Mononuclear cell (primary cell): ENCODE data around the gene HNRNPLL. TPM values are rescaled to one million over a fixed set of nuclear protein-coding genes. Genes with fewer than 3 reads are reported as not detected.
"Not testable (repeated sequence)": the region's sequence is repeated elsewhere in the genome, so short reads cannot be mapped to it uniquely, and the experiment has no call there.

ENCODE experiments used
- H3K27me3 ChIP-seq: 2 replicates; pipeline ENCODE4 v1.6.0; 2011; ENCODE audit warnings: low read length, control low read depth; ENCODE audit not compliant: insufficient read depth
- H3K4me1 ChIP-seq: 2 replicates; pipeline ENCODE4 v1.5.1; 2011; ENCODE audit warnings: mild to moderate bottlenecking, low read length, control low read depth; ENCODE audit not compliant: insufficient read depth
- H3K4me3 ChIP-seq: 2 replicates; pipeline ENCODE4 v1.5.1; 2011; ENCODE audit warnings: mild to moderate bottlenecking, low read length, moderate library complexity
- H3K9me3 ChIP-seq: 2 replicates; pipeline ENCODE4 v1.5.1; 2011; ENCODE audit warnings: low read depth, mild to moderate bottlenecking, control low read depth, low read length
- total RNA-seq: library from RNA; depleted of rRNA; stranded (reverse); fragments of >200 nt; gene quantifications from one replicate; pipeline ENCODE4 v1.2.3, GENCODE V29; 2012

The HNRNPLL gene
- total RNA-seq, 1 donor: 34.8 TPM

GRCh38 chr2:38629684-38630083, 27.0 kb upstream of the HNRNPLL start:
- H3K9me3 ChIP-seq: no peaks in the 10 kb centered on the region
- peaks cover 16% of the 10 kb centered on the region for H3K4me1 ChIP-seq
- H3K4me3 ChIP-seq: no peak overlapping the region
- no peaks in the 10 kb centered on the region for H3K27me3 ChIP-seq

GRCh38 chr2:38627391-38627790, 24.7 kb upstream of the HNRNPLL start:
- H3K4me1 ChIP-seq: peaks cover 18% of the 10 kb centered on the region

GRCh38 chr2:38626326-38627035, 23.8 kb upstream of the HNRNPLL start:
- Histone ChIP-seq H3K27me3 (no peaks in the 10 kb centered on the region), H3K4me1 (peaks cover 25% of the 10 kb centered on the region), H3K9me3 (no peaks in the 10 kb centered on the region), H3K4me3 (no peak overlapping the region)

More at GRCh38 chr2:38627391-38627790, 24.7 kb upstream of the HNRNPLL start:
- H3K4me3 ChIP-seq: no peak overlapping the region
- H3K9me3 ChIP-seq: no peaks in the 10 kb centered on the region
- H3K27me3 ChIP-seq: no peaks in the 10 kb centered on the region

GRCh38 chr2:38622210-38622609, 19.5 kb upstream of the HNRNPLL start:
- peaks cover 53% of the 10 kb centered on the region for H3K4me1 ChIP-seq
- no peaks in the 10 kb centered on the region for H3K27me3 ChIP-seq
- H3K4me3 ChIP-seq: no peak overlapping the region
- no peaks in the 10 kb centered on the region for H3K9me3 ChIP-seq

- no peaks in the 10 kb centered on the region for H3K9me3 ChIP-seq
- no peak overlapping the region for H3K4me3 ChIP-seq
- H3K4me1 ChIP-seq: peaks cover 44% of the 10 kb centered on the region
- H3K27me3 ChIP-seq: no peaks in the 10 kb centered on the region
Measured at GRCh38 chr2:38621018-38621417, 18.3 kb upstream of the HNRNPLL start.

- Histone ChIP-seq H3K27me3 (no peaks in the 10 kb centered on the region), H3K4me1 (peaks cover 43% of the 10 kb centered on the region), H3K4me3 (no peak overlapping the region), H3K9me3 (no peaks in the 10 kb centered on the region)
Measured at GRCh38 chr2:38620282-38620977, 17.7 kb upstream of the HNRNPLL start.

- H3K27me3 ChIP-seq: no peaks in the 10 kb centered on the region
- H3K9me3 ChIP-seq: no peaks in the 10 kb centered on the region
- no peak overlapping the region for H3K4me3 ChIP-seq
- H3K4me1 ChIP-seq: peaks cover 43% of the 10 kb centered on the region
Measured at GRCh38 chr2:38619458-38620164, 16.9 kb upstream of the HNRNPLL start.

GRCh38 chr2:38617301-38617700, 14.6 kb upstream of the HNRNPLL start:
- no peaks in the 10 kb centered on the region for H3K9me3 ChIP-seq
- H3K27me3 ChIP-seq: no peaks in the 10 kb centered on the region
- no peak overlapping the region for H3K4me3 ChIP-seq
- peaks cover 52% of the 10 kb centered on the region for H3K4me1 ChIP-seq

GRCh38 chr2:38615237-38615636, 12.5 kb upstream of the HNRNPLL start:
- H3K27me3 ChIP-seq: no peaks in the 10 kb centered on the region

GRCh38 chr2:38613849-38614213, 11.1 kb upstream of the HNRNPLL start:
- Histone ChIP-seq H3K9me3 (no peaks in the 10 kb centered on the region), H3K4me1 (peaks cover 36% of the 10 kb centered on the region), H3K4me3 (no peak overlapping the region), H3K27me3 (no peaks in the 10 kb centered on the region)

More at GRCh38 chr2:38615237-38615636, 12.5 kb upstream of the HNRNPLL start:
- H3K9me3 ChIP-seq: no peaks in the 10 kb centered on the region
- no peak overlapping the region for H3K4me3 ChIP-seq
- peaks cover 50% of the 10 kb centered on the region for H3K4me1 ChIP-seq

GRCh38 chr2:38613126-38613848, 10.6 kb upstream of the HNRNPLL start:
- H3K4me1 ChIP-seq: peaks cover 34% of the 10 kb centered on the region
- no peaks in the 10 kb centered on the region for H3K27me3 ChIP-seq
- no peaks in the 10 kb centered on the region for H3K9me3 ChIP-seq
- H3K4me3 ChIP-seq: no peak overlapping the region

GRCh38 chr2:38610851-38611801, 8.4 kb upstream of the HNRNPLL start:
- no peaks in the 10 kb centered on the region for H3K27me3 ChIP-seq
- H3K4me3 ChIP-seq: no peak overlapping the region
- peaks cover 42% of the 10 kb centered on the region for H3K4me1 ChIP-seq

GRCh38 chr2:38609246-38609645, 6.5 kb upstream of the HNRNPLL start:
- not testable (repeated sequence) for H3K9me3 ChIP-seq, H3K27me3 ChIP-seq, H3K4me3 ChIP-seq
- H3K4me1 ChIP-seq: peaks cover 46% of the 10 kb centered on the region

More at GRCh38 chr2:38610851-38611801, 8.4 kb upstream of the HNRNPLL start:
- H3K9me3 ChIP-seq: no peaks in the 10 kb centered on the region

- Histone ChIP-seq H3K27me3 (no peaks in the 10 kb centered on the region), H3K9me3 (no peaks in the 10 kb centered on the region), H3K4me1 (peaks cover 48% of the 10 kb centered on the region), H3K4me3 (no peak overlapping the region)
Measured at GRCh38 chr2:38608755-38609154, 6.0 kb upstream of the HNRNPLL start.
